Kidney (tissue), 14 donors: Measurements from ENCODE around the gene SNED1. TPM values are rescaled to one million over a fixed set of nuclear protein-coding genes. Genes with fewer than 3 reads are reported as not detected.

Experiments
- DNase-seq, 5 donors: peaks; one replicate each; pipeline ENCODE4 v3.0.0-alpha.2; 2013 to 2020
- FAIRE-seq: peaks from 2 replicates; lab custom pipeline; 2012; peaks lifted over from hg19 to GRCh38; lab: Jason Lieb, UNC
- H3K27ac ChIP-seq, 2 donors: one replicate each; pipeline ENCODE4 v1.7.0; 2013; ENCODE audit warnings: low read depth in 2 of 2, low read length in 2 of 2, inconsistent platforms in 1 of 2
- H3K27me3 ChIP-seq: one replicate; pipeline ENCODE4 v1.7.1; 2013; ENCODE audit warnings: low read length, inconsistent platforms; ENCODE audit not compliant: control insufficient read depth, insufficient read depth
- H3K36me3 ChIP-seq, 3 donors: one replicate each; pipeline versions ENCODE4 v1.7.0 to v1.7.1; 2013; ENCODE audit warnings: low read length in 3 of 3, control low read depth in 1 of 3, inconsistent platforms in 1 of 3; ENCODE audit not compliant: insufficient read depth in 3 of 3, control insufficient read depth in 2 of 3
- H3K4me1 ChIP-seq, 3 donors: one replicate each; pipeline versions ENCODE4 v1.7.0 to v1.7.1; 2013; ENCODE audit warnings: low read length in 3 of 3, inconsistent platforms in 1 of 3, low read depth in 1 of 3; ENCODE audit not compliant: control insufficient read depth in 2 of 3, insufficient read depth in 2 of 3
- H3K4me3 ChIP-seq, 3 donors: one replicate each; pipeline versions ENCODE4 v1.7.0 to v1.8.1; 2013; ENCODE audit warnings: low read length in 3 of 3, control low read depth in 1 of 3, inconsistent platforms in 1 of 3
- H3K9ac ChIP-seq, 3 donors: one replicate each; pipeline versions ENCODE4 v1.7.0 to v1.7.1; 2013; ENCODE audit warnings: low read length in 3 of 3, control low read depth in 1 of 3, inconsistent platforms in 1 of 3
- H3K9me3 ChIP-seq, 3 donors: one replicate each; pipeline versions ENCODE4 v1.7.0 to v1.7.1; 2013; ENCODE audit warnings: low read length in 3 of 3, control low read depth in 1 of 3, inconsistent platforms in 1 of 3; ENCODE audit not compliant: control insufficient read depth in 2 of 3, insufficient read depth in 1 of 3
- CTCF ChIP-seq: IDR thresholded peaks from 3 replicates; pipeline ENCODE4 v1.5.1; 2012; ENCODE audit warnings: mild to moderate bottlenecking, moderate library complexity, borderline replicate concordance; ENCODE audit not compliant: insufficient read depth; ENCODE audit errors: extremely low read depth
- intact Hi-C: fragments of 100-400 bp; cut with DNase I; formaldehyde crosslinking; loops from one replicate; pipeline ENCODE4 v1.11.1; 2022
- polyA plus RNA-seq: library from polyadenylated mRNA; stranded (reverse); fragments of 350-450 nt; fragmentation: Illumina TruSeq; extraction: RNeasy Lipid Tissue Mini Kit (QIAGEN cat#74804); gene quantifications from one replicate; pipeline ENCODE4 v1.2.3, GENCODE V29; 2014; ENCODE audit warnings: low read depth, low replicate concordance; ENCODE audit not compliant: insufficient read depth
- total RNA-seq: library from RNA; stranded (reverse); fragmentation: NEBNext Ultra II Directional; extraction: Animal tissue kit (Norgen Biotek cat#: 25700); gene quantifications from one replicate; pipeline ENCODE4 v1.2.1, GENCODE V29; 2021
- donor health status: control.
- donor health status: control.
- donor health status: control.
- donor health status: control.
- donor health status: control.
- donor health status: DM: yes; HTN: yes; CAD: no.
- donor health status: Normal renal cell carcinoma (clear cell type).

The SNED1 gene
- total and polyA plus RNA-seq, 2 donors from 2014 or later: 3.0 to 42.1 TPM

- no peak overlapping the region for H3K9ac ChIP-seq
- no peak for TF ChIP-seq CTCF
- DNase-seq (no peak), FAIRE-seq (no peak)
- intact Hi-C loops: no loop called here
- no peak overlapping the region for H3K27ac ChIP-seq
- H3K9me3 ChIP-seq: peaks cover 0 to 2% (median 0%) of the 10 kb centered on the region in 3 donors
- no peaks in the 10 kb centered on the region for H3K27me3 ChIP-seq
- H3K4me3 ChIP-seq: no peak overlapping the region
- H3K4me1 ChIP-seq: peaks cover 0 to 2% (median 0%) of the 10 kb centered on the region in 3 donors
- H3K36me3 ChIP-seq: no peaks in the 10 kb centered on the region
Measured at GRCh38 chr2:241031436-241032165, 33.2 kb downstream of the SNED1 start.

- Histone ChIP-seq H3K4me1 (peaks cover 0 to 5% (median 3%) of the 10 kb centered on the region in 3 donors), H3K27ac (no peak overlapping the region), H3K36me3 (no peaks in the 10 kb centered on the region), H3K4me3 (no peak overlapping the region), H3K9ac (no peak overlapping the region), H3K9me3 (no peaks in the 10 kb centered on the region), H3K27me3 (no peaks in the 10 kb centered on the region)
- FAIRE-seq: no peak
- TF ChIP-seq CTCF: no peak
- DNase-seq: no peak
- intact Hi-C loops: no loop called here
Measured at GRCh38 chr2:241033336-241033987, 35.0 kb downstream of the SNED1 start.

GRCh38 chr2:241033994-241034393 lies 35.6 kb downstream of the SNED1 start:
- Histone ChIP-seq H3K36me3 (no peaks in the 10 kb centered on the region), H3K4me1 (peaks cover 0 to 5% (median 3%) of the 10 kb centered on the region in 3 donors), H3K27ac (no peak overlapping the region), H3K4me3 (no peak overlapping the region), H3K9me3 (no peaks in the 10 kb centered on the region), H3K9ac (no peak overlapping the region), H3K27me3 (no peaks in the 10 kb centered on the region)
- FAIRE-seq: no peak
- no peak for DNase-seq
- intact Hi-C loops: no loop called here
- TF ChIP-seq CTCF: no peak
